Measurements from ENCODE around the gene COX19.
"Not testable (repeated sequence)": the region's sequence is repeated elsewhere in the genome, so short reads cannot be mapped to it uniquely, and the experiment has no call there.

- TF ChIP-seq CTCF, POLR2A, EP300 (IDR thresholded peaks at IDR 0.05): not testable (repeated sequence)
These were observed 27.1 kb upstream of the COX19 start for GRCh38 chr7:1002445-1002844.
